H1 (cell line): ENCODE data around the gene SLAMF1. TPM values are rescaled to one million over a fixed set of nuclear protein-coding genes. Genes with fewer than 3 reads are reported as not detected.
A peak's percentile ranks its signal among the peaks of the same experiment; 100 is the strongest.

Experiments
- CTCF ChIA-PET: fragments of 300-600 bp; sonication (Branson Sonifier 250); formaldehyde crosslinking; loops from one replicate; lab custom pipeline; 2021; ENCODE audit not compliant: partially characterized antibody; lab: Charles Lee
- POLR2A ChIA-PET: fragments of 300-600 bp; sonication (Branson Sonifier 250); formaldehyde crosslinking; loops from one replicate; lab custom pipeline; 2021; ENCODE audit warnings: inconsistent platforms; ENCODE audit not compliant: partially characterized antibody; lab: Charles Lee
- DNase-seq, 2 experiments: peaks; one replicate each; pipeline versions ENCODE4 v3.0.0 to v3.0.0-alpha.2; 2010 to 2022; ENCODE audit warnings: low spot score in 2 of 2, low read depth in 1 of 2, mixed read lengths in 1 of 2
- FAIRE-seq: peaks from 2 replicates; lab custom pipeline; 2011; peaks lifted over from hg19 to GRCh38; lab: Jason Lieb, UNC
- H2AFZ ChIP-seq: 2 replicates; pipeline ENCODE4 v1.8.1; 2012; ENCODE audit warnings: low read length, inconsistent platforms
- H2AK5ac ChIP-seq: 2 replicates; pipeline ENCODE4 v1.6.1; 2013; ENCODE audit warnings: low read depth, low read length
- H2BK120ac ChIP-seq: replicated peaks from 2 replicates; pipeline ENCODE3; 2013; ENCODE audit warnings: low read depth, low read length, inconsistent platforms
- H2BK12ac ChIP-seq: 2 replicates; pipeline ENCODE4 v1.6.1; 2013; ENCODE audit warnings: low read depth, low read length
- H2BK15ac ChIP-seq: 2 replicates; pipeline ENCODE4 v1.6.1; 2013; ENCODE audit warnings: low read length
- H2BK20ac ChIP-seq: 2 replicates; pipeline ENCODE4 v1.6.1; 2013; ENCODE audit warnings: low read length
- H2BK5ac ChIP-seq: 2 replicates; pipeline ENCODE4 v1.6.1; 2013; ENCODE audit warnings: low read depth, low read length
- H3K14ac ChIP-seq: 2 replicates; pipeline ENCODE4 v1.6.1; 2013; ENCODE audit warnings: inconsistent platforms; ENCODE audit not compliant: insufficient read length
- H3K18ac ChIP-seq: 2 replicates; pipeline ENCODE4 v1.6.1; 2013; ENCODE audit warnings: low read length; ENCODE audit errors: extremely low read depth
- H3K23ac ChIP-seq: 2 replicates; pipeline ENCODE4 v1.6.1; 2013; ENCODE audit warnings: inconsistent platforms; ENCODE audit not compliant: insufficient read length
- H3K23me2 ChIP-seq: 2 replicates; pipeline ENCODE4 v1.6.1; 2013; ENCODE audit warnings: low read depth, low read length
- H3K27ac ChIP-seq: 2 replicates; pipeline ENCODE4 v1.6.1; 2011; ENCODE audit warnings: low read depth, low read length, inconsistent platforms
- H3K27me3 ChIP-seq, 4 experiments: replicated peaks in 1 of 4; 1 replicate in 1 of 4; 2 replicates in 3 of 4; pipeline versions ENCODE4 v1.6.1 to v1.8.1; 2011 to 2013; ENCODE audit warnings: low read length in 3 of 4, mild to moderate bottlenecking in 3 of 4, inconsistent platforms in 2 of 4, mixed read lengths in 2 of 4, moderate library complexity in 1 of 4; ENCODE audit not compliant: control insufficient read depth in 3 of 4, insufficient read depth in 3 of 4; ENCODE audit errors: extremely low read depth in 1 of 4
- H3K36me3 ChIP-seq, 4 experiments: 2 replicates each; pipeline versions ENCODE4 v1.6.1 to v1.8.1; 2011 to 2013; ENCODE audit warnings: mild to moderate bottlenecking in 4 of 4, low read length in 3 of 4, moderate library complexity in 2 of 4, control low read depth in 1 of 4, inconsistent platforms in 1 of 4; ENCODE audit not compliant: insufficient read depth in 4 of 4, control insufficient read depth in 2 of 4
- H3K4ac ChIP-seq: replicated peaks from 2 replicates; pipeline ENCODE3; 2013; ENCODE audit warnings: low read length, low read depth, mixed read lengths, inconsistent platforms; ENCODE audit not compliant: insufficient read length
- H3K4me1 ChIP-seq, 4 experiments: replicated peaks in 1 of 4; 1 replicate in 1 of 4; 2 replicates in 3 of 4; pipeline versions ENCODE4 v1.6.1 to v1.8.1; 2011 to 2013; ENCODE audit warnings: low read length in 3 of 4, inconsistent platforms in 2 of 4, mixed read lengths in 1 of 4; ENCODE audit not compliant: insufficient read depth in 4 of 4, control insufficient read depth in 3 of 4
- H3K4me2 ChIP-seq, 2 experiments: 2 replicates each; pipeline versions ENCODE4 v1.6.1 to v1.8.1; 2011 to 2013; ENCODE audit warnings: low read depth in 2 of 2, low read length in 2 of 2, control low read depth in 1 of 2, inconsistent platforms in 1 of 2, mild to moderate bottlenecking in 1 of 2; ENCODE audit not compliant: insufficient read depth in 1 of 2
- H3K4me3 ChIP-seq, 4 experiments: fragments of 200-600, 300-600 bp in 1 of 4; sonication (generic), shearing (Covaris generic), sonication (Bioruptor Twin) in 1 of 4; 2 replicates each; pipeline versions ENCODE4 v1.5.1 to v1.8.1; 2011 to 2016; ENCODE audit warnings: low read length in 4 of 4, low read depth in 3 of 4, control low read depth in 2 of 4, inconsistent platforms in 2 of 4, mild to moderate bottlenecking in 2 of 4, mixed read lengths in 1 of 4, moderate library complexity in 1 of 4; ENCODE audit not compliant: insufficient read depth in 2 of 4; ENCODE audit errors: extremely low read depth in 1 of 4
- H3K56ac ChIP-seq: replicated peaks from 2 replicates; pipeline ENCODE3; 2013; ENCODE audit warnings: low read depth, mild to moderate bottlenecking, mixed read lengths, low read length, inconsistent platforms; ENCODE audit not compliant: insufficient read length
- H3K79me1 ChIP-seq: 2 replicates; pipeline ENCODE4 v1.6.1; 2013; ENCODE audit warnings: low read depth, low read length, control low read depth
- H3K79me2 ChIP-seq, 2 experiments: 2 replicates each; pipeline versions ENCODE4 v1.6.1 to v1.8.1; 2012 to 2013; ENCODE audit warnings: low read length in 2 of 2, mild to moderate bottlenecking in 2 of 2, inconsistent platforms in 1 of 2; ENCODE audit not compliant: insufficient read depth in 2 of 2, control insufficient read depth in 1 of 2
- H3K9ac ChIP-seq, 4 experiments: replicated peaks in 1 of 4; 1 replicate in 1 of 4; 2 replicates in 3 of 4; pipeline versions ENCODE4 v1.6.1 to v1.8.1; 2011 to 2013; ENCODE audit warnings: low read depth in 3 of 4, low read length in 3 of 4, control low read depth in 2 of 4, mild to moderate bottlenecking in 2 of 4, moderate library complexity in 2 of 4, inconsistent platforms in 1 of 4; ENCODE audit errors: extremely low read depth in 1 of 4
- H3K9me3 ChIP-seq, 2 experiments: 2 replicates each; pipeline versions ENCODE4 v1.6.1 to v1.8.1; 2012 to 2013; ENCODE audit warnings: mild to moderate bottlenecking in 2 of 2, moderate library complexity in 2 of 2, control low read depth in 1 of 2, inconsistent platforms in 1 of 2, low read depth in 1 of 2, low read length in 1 of 2, mixed read lengths in 1 of 2; ENCODE audit not compliant: insufficient read depth in 2 of 2
- H4K20me1 ChIP-seq, 2 experiments: replicated peaks in 1 of 2; 2 replicates each; pipeline versions ENCODE3 to v1.8.1; 2011 to 2013; ENCODE audit warnings: inconsistent platforms in 2 of 2, low read length in 2 of 2, mild to moderate bottlenecking in 1 of 2; ENCODE audit not compliant: insufficient read depth in 2 of 2, control insufficient read depth in 1 of 2
- H4K5ac ChIP-seq: 2 replicates; pipeline ENCODE4 v1.6.1; 2013; ENCODE audit warnings: low read length, low read depth, mixed read lengths, inconsistent platforms; ENCODE audit not compliant: insufficient read length
- H4K8ac ChIP-seq: 2 replicates; pipeline ENCODE4 v1.8.0; 2013; ENCODE audit warnings: mild to moderate bottlenecking, moderate library complexity, low read length, inconsistent platforms; ENCODE audit not compliant: insufficient read depth; ENCODE audit errors: extremely low read depth
- H4K91ac ChIP-seq: replicated peaks from 2 replicates; pipeline ENCODE3; 2013; ENCODE audit warnings: low read length, mixed read lengths, inconsistent platforms; ENCODE audit not compliant: insufficient read length
- BCL11A ChIP-seq, 2 experiments: IDR thresholded peaks; one replicate each; pipeline ENCODE4 v1.6.1; 2011; ENCODE audit warnings: low read depth in 2 of 2, low read length in 2 of 2, mild to moderate bottlenecking in 2 of 2
- CHD2 ChIP-seq: IDR thresholded peaks from 2 replicates; pipeline ENCODE4 v1.6.1; 2012; ENCODE audit warnings: low read length, improper control_type of control experiment
- CTCF ChIP-seq, 3 experiments: IDR thresholded peaks; 1 replicate in 2 of 3; 2 replicates in 1 of 3; pipeline versions ENCODE4 v1.5.1 to v1.6.1; 2011; ENCODE audit warnings: low read length in 3 of 3, mild to moderate bottlenecking in 3 of 3, inconsistent platforms in 2 of 3, low read depth in 1 of 3, moderate library complexity in 1 of 3; ENCODE audit not compliant: insufficient read depth in 1 of 3; ENCODE audit errors: control extremely low read depth in 1 of 3
- JUND ChIP-seq: IDR thresholded peaks from 2 replicates; pipeline ENCODE4 v1.6.1; 2011; ENCODE audit warnings: mild to moderate bottlenecking, improper control_type of control experiment, low read length
- WGBS, 2 experiments: shearing (Covaris generic) in 1 of 2; methylation state at CpG; one replicate each; pipeline versions ENCODE4 v1.1.6 to v1.1.7; 2013 to 2015; ENCODE audit warnings: low lambda C conversion rate in 2 of 2, mixed read lengths in 2 of 2, inconsistent platforms in 1 of 2, low coverage in 1 of 2, missing lambda C conversion rate in 1 of 2; ENCODE audit not compliant: insufficient replicate concordance in 2 of 2, insufficient coverage in 1 of 2, insufficient read length in 1 of 2; ENCODE audit errors: extremely low coverage in 1 of 2, missing lambda C conversion rate in 1 of 2; 5-methylcytosine and 5-hydroxymethylcytosine counted together
- polyA plus RNA-seq, 7 experiments: library from polyadenylated mRNA; depleted of rRNA in 3 of 7; stranded (reverse) in 5 of 7; unstranded in 2 of 7; fragments of >200 nt in 5 of 7; fragments of 200-250 nt in 2 of 7; gene quantifications; 1 replicate in 5 of 7; 2 replicates in 1 of 7; 4 replicates in 1 of 7; pipeline versions ENCODE4 v1.2.1 to v1.2.3, GENCODE V29; 2011 to 2013; ENCODE audit warnings: missing spikeins in 2 of 7, mixed read lengths in 2 of 7
- total RNA-seq: library from RNA; stranded (reverse); fragmentation: NEBNext Ultra II Directional; extraction: Animal tissue kit (Norgen Biotek cat#: 25700); gene quantifications from 2 replicates; pipeline ENCODE4 v1.2.1, GENCODE V29; 2021

The SLAMF1 gene
- total and polyA plus RNA-seq, 2 of the 8 experiments (the other 6 are each of a cell fraction or from before 2014, with no cell fraction given): not detected

- no peak overlapping the region for H3K4me3 ChIP-seq
- no peak overlapping the region for H3K27ac ChIP-seq
- H3K4me2 ChIP-seq: no peak overlapping the region
- no peak overlapping the region for H3K14ac ChIP-seq
- FAIRE-seq: peak; percentile 99
- H3K18ac ChIP-seq: no peak overlapping the region
- CTCF ChIA-PET: interaction anchor here (0.6 to 7.7 kb wide), 72 partner anchors 9 to 495 kb away, joined by 3 to 77 read pairs (median 4); partner anchors contain the start of genes CD244, ITLN1, ITLN2 and LY9
- no peak overlapping the region for H3K56ac ChIP-seq
- H2AK5ac ChIP-seq: no peak overlapping the region
- no peaks in the 10 kb centered on the region for H3K36me3 ChIP-seq
- no peak overlapping the region for H3K4ac ChIP-seq
- POLR2A ChIA-PET: interaction anchor here (0.7 to 1.9 kb wide), 2 partner anchors 10 to 319 kb away, joined by 3 to 5 read pairs; no protein-coding TSS in a partner anchor
- no peaks in the 10 kb centered on the region for H3K79me1 ChIP-seq
- no peaks in the 10 kb centered on the region for H3K27me3 ChIP-seq
- no peak overlapping the region for H2BK5ac ChIP-seq
- peaks cover 0 to 4% (median 0%) of the 10 kb centered on the region in 4 experiments; a peak in 1 of 7 replicates for H3K4me1 ChIP-seq
- H3K9me3 ChIP-seq: no peaks in the 10 kb centered on the region
- no peaks in the 10 kb centered on the region for H3K79me2 ChIP-seq
- peak overlapping the region; percentile 66; the same call in 1 of the 2 replicates for H4K8ac ChIP-seq
- H2BK12ac ChIP-seq: peak overlapping the region; percentile 41; the same call in 1 of the 2 replicates
- 48% methylated on average over 10 of the region's 10 CpGs; no CpG with 5 or more reads in 1 of the 2 experiments for WGBS, 2 experiments
- H2BK15ac ChIP-seq: peak overlapping the region; percentile 22; the same call in 1 of the 2 replicates
- H2BK120ac ChIP-seq: no peak overlapping the region
- H4K5ac ChIP-seq: no peak overlapping the region
- DNase-seq: peak; percentile 90 to 92
- no peak overlapping the region for H3K23ac ChIP-seq
- no peak overlapping the region for H4K91ac ChIP-seq
- no peaks in the 10 kb centered on the region for H4K20me1 ChIP-seq
- H2AFZ ChIP-seq: peak overlapping the region; percentile 46; the same call in 1 of the 2 replicates
- no peaks in the 10 kb centered on the region for H3K23me2 ChIP-seq
- H2BK20ac ChIP-seq: peak overlapping the region; percentile 40
- no peak overlapping the region for H3K9ac ChIP-seq
- TF ChIP-seq CHD2: no peak
- peak; percentile 98 to 100 (median 99) for TF ChIP-seq CTCF (IDR thresholded peaks at IDR 0.05; ENCODE audit: control extremely low read depth in 1 of 3, insufficient read depth in 1 of 3, low read depth in 1 of 3, low read length in 3 of 3)
- TF ChIP-seq JUND: 0 out of 2 replicates have a peak, but pooled peaks have one; percentile 20
- no peak for TF ChIP-seq BCL11A (IDR thresholded peaks at IDR 0.05; ENCODE audit: low read depth in 2 of 2, low read length in 2 of 2)
These were observed 34.4 kb upstream of the SLAMF1 start for GRCh38 chr1:160681066-160681890.
